GM12875 (cell line): ENCODE results near the gene TRAPPC3.

ENCODE experiments used
- H3K4me3 ChIP-seq: one replicate; pipeline ENCODE4 v1.5.1; 2011; ENCODE audit warnings: low read depth, low read length, control low read depth
- TF ChIP-seq, protein P1 (sequence below): IDR thresholded peaks from 2 replicates; pipeline ENCODE4 v1.5.1; 2011; ENCODE audit warnings: low read depth, mild to moderate bottlenecking, control low read depth, inconsistent platforms, low read length, moderate library complexity, borderline replicate concordance; ENCODE audit not compliant: insufficient read depth

The TRAPPC3 gene

DNA sequence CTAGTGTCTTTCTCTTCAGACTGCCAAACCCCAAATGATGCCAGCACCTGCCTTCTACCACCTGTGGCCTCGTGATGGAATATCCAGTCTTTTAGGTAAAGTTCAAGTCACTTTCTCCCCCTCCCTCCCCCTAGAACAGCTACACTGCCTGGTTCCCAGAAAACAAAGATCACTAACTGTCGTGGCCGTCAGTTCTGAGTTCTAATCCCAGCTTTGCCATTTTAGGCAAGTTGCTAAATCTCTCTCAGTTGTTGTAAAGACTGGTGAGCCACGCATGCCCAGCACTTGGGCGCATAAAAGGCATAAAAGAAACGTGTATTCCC, 648 bp upstream of the TRAPPC3 start:
- TF ChIP-seq, protein P1, sequence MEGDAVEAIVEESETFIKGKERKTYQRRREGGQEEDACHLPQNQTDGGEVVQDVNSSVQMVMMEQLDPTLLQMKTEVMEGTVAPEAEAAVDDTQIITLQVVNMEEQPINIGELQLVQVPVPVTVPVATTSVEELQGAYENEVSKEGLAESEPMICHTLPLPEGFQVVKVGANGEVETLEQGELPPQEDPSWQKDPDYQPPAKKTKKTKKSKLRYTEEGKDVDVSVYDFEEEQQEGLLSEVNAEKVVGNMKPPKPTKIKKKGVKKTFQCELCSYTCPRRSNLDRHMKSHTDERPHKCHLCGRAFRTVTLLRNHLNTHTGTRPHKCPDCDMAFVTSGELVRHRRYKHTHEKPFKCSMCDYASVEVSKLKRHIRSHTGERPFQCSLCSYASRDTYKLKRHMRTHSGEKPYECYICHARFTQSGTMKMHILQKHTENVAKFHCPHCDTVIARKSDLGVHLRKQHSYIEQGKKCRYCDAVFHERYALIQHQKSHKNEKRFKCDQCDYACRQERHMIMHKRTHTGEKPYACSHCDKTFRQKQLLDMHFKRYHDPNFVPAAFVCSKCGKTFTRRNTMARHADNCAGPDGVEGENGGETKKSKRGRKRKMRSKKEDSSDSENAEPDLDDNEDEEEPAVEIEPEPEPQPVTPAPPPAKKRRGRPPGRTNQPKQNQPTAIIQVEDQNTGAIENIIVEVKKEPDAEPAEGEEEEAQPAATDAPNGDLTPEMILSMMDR: no peak
- peak overlapping the region; percentile 31 for H3K4me3 ChIP-seq

DNA sequence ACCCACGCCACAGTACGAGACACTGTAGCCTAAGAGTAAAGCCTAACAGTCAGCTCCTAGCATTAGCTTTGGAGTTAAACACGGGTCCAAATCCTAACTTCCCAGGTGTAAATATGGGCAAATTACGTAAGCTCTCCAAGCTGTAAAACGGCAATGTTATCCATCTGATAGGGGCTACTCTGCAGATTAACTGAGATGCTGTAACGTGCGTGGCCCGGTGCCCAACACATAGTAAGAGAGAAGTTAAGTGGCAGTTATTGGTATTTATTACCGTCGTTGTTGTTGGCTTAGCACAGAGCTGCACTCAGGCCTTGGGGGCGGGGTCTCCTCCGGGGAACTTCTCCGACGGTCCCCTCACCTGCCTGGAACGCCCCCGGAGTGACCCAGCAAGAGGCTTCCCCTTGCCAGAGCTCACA, 457 bp downstream of the TRAPPC3 start:
- peak overlapping the region; percentile 61 for H3K4me3 ChIP-seq
- TF ChIP-seq, protein P1: no peak

DNA sequence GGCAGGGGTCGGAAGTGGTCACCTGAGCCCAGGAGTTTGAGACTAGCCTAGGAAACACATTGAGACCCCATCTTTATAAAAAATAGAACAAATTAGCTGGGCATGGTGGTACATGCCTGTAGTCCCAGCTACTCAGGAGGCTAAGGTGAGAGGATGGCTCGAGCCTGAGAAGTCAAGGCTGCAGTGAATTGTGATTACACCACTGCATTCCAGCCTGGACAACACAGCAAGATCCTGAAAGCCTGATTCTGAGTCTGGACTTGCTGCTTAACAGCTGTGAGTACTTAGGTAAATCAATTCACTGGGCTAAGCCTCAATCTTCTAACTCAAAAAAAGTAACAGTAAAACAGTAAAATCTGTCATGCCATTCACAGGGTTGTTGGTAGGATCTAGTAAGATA, 4.9 kb downstream of the TRAPPC3 start:
- TF ChIP-seq, protein P1: no peak
- H3K4me3 ChIP-seq: no peak overlapping the region

- TF ChIP-seq, protein P1: no peak
- H3K4me3 ChIP-seq: no peak overlapping the region
Measured at GRCh38 chr1:36143424-36143823, 5.9 kb downstream of the TRAPPC3 start.

- H3K4me3 ChIP-seq: no peak overlapping the region
- TF ChIP-seq, protein P1: no peak
Measured at GRCh38 chr1:36142121-36142520, 7.2 kb downstream of the TRAPPC3 start.

DNA sequence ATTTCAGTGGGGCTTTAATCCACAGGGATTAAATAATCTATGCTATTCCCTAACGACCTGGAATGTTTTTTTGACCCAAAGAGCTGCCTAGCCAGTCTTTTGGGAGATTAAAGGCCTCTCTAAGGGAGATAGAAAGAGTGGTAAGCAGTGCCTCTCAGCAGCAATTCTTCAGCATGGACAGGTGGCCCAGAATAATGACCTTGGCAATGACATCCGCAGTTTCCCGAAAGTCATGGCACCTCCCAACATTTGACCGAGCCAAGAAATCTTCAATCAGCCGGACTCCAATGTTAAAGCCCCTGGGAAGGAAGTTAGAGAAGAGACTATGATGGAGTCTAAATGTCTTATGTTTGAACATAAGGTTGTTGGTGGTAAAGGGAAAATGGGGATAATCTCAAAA, 9.8 kb downstream of the TRAPPC3 start:
- H3K4me3 ChIP-seq: no peak overlapping the region
- TF ChIP-seq, protein P1: no peak

DNA sequence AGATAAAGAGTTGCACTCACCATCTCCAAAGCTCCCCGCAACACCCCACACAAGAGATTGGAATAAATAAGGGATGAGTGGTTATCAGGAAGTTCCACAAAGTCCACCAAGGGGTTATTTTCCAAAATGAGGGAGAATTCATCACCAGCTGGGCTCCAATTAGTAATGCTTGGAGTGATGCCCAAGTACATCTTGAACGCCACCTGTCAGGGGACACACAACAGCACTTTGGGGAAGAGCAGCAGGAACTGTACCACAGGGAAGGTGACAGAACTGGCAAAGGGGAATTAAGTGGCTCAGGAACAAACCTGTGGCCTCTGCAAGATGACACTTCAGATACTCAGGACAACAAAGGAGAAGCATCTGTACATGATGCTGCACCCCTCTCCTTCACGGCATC, 11.5 kb downstream of the TRAPPC3 start:
- TF ChIP-seq, protein P1: no peak
- no peak overlapping the region for H3K4me3 ChIP-seq
